Parathyroid adenoma (tissue), 2 donors: ENCODE measurements around the gene PNMA3.
"Not testable (repeated sequence)": the region's sequence is repeated elsewhere in the genome, so short reads cannot be mapped to it uniquely, and the experiment has no call there.

Experiments used
- H2AFZ ChIP-seq: fragments of 300-600 bp; sonication (generic); one replicate; pipeline ENCODE4 v1.7.0; 2017; ENCODE audit warnings: antibody characterized with exemption, mild to moderate bottlenecking
- H3K27ac ChIP-seq: fragments of 300-600 bp; sonication (generic); one replicate; pipeline ENCODE4 v1.7.0; 2017
- H3K27me3 ChIP-seq: fragments of 300-600 bp; sonication (generic); one replicate; pipeline ENCODE4 v1.7.0; 2017; ENCODE audit warnings: low read length; ENCODE audit not compliant: control insufficient read depth, insufficient read depth
- H3K36me3 ChIP-seq: fragments of 300-600 bp; sonication (generic); one replicate; pipeline ENCODE4 v1.7.0; 2017; ENCODE audit warnings: low read length; ENCODE audit not compliant: control insufficient read depth, insufficient read depth
- H3K4me1 ChIP-seq: fragments of 300-600 bp; sonication (generic); one replicate; pipeline ENCODE4 v1.7.0; 2017; ENCODE audit warnings: control low read depth
- H3K4me2 ChIP-seq: fragments of 300-600 bp; sonication (generic); one replicate; pipeline ENCODE4 v1.7.0; 2017; ENCODE audit warnings: low read length
- H3K4me3 ChIP-seq: fragments of 300-600 bp; sonication (generic); one replicate; pipeline ENCODE4 v1.7.0; 2017; ENCODE audit warnings: low read depth, low read length
- H3K79me2 ChIP-seq: fragments of 300-600 bp; sonication (generic); one replicate; pipeline ENCODE4 v1.7.0; 2017; ENCODE audit warnings: control low read depth
- H3K9ac ChIP-seq: fragments of 300-600 bp; sonication (generic); one replicate; pipeline ENCODE4 v1.7.0; 2017; ENCODE audit warnings: mild to moderate bottlenecking
- H3K9me3 ChIP-seq: fragments of 300-600 bp; sonication (generic); one replicate; pipeline ENCODE4 v1.7.0; 2017; ENCODE audit warnings: low read length; ENCODE audit not compliant: control insufficient read depth
- TF ChIP-seq, protein P1 (sequence below): fragments of 300-600 bp; sonication (generic); IDR thresholded peaks from one replicate; pipeline ENCODE4 v1.7.0; 2017; ENCODE audit warnings: antibody characterized with exemption, mild to moderate bottlenecking
- donor health status: primary hyperparathyroidism.

PNMA3 gene

DNA sequence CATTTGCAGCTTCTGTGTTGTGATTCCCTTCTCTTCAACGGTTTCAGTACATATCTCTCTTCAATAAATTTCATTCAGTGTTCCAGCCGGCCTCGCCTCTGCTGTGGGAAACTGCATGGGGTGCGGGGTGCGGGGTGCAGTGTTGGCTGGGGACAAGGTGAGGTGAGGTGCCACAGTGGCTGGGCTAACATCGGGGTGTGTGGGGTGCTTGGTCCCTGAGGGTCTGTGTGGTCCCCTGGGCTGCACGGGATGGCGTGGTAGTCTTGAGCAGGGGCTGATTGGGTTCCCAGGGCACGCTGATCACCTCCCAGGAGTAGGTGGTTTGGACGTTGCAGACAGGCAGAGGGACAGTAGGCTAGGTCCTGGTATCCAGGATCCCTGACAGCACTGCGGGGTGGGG lies 18.7 kb downstream of the PNMA3 start:
- H2AFZ ChIP-seq, result no peak overlapping the region
- H3K4me3 ChIP-seq, result no peak overlapping the region
- H3K27ac ChIP-seq, result no peak overlapping the region
- H3K36me3 ChIP-seq, result no peaks in the 10 kb centered on the region
- no peaks in the 10 kb centered on the region for H3K9me3 ChIP-seq
- no peaks in the 10 kb centered on the region for H3K27me3 ChIP-seq
- no peaks in the 10 kb centered on the region for H3K79me2 ChIP-seq
- H3K4me2 ChIP-seq, result no peak overlapping the region
- H3K9ac ChIP-seq, result no peak overlapping the region
- TF ChIP-seq, protein P1, sequence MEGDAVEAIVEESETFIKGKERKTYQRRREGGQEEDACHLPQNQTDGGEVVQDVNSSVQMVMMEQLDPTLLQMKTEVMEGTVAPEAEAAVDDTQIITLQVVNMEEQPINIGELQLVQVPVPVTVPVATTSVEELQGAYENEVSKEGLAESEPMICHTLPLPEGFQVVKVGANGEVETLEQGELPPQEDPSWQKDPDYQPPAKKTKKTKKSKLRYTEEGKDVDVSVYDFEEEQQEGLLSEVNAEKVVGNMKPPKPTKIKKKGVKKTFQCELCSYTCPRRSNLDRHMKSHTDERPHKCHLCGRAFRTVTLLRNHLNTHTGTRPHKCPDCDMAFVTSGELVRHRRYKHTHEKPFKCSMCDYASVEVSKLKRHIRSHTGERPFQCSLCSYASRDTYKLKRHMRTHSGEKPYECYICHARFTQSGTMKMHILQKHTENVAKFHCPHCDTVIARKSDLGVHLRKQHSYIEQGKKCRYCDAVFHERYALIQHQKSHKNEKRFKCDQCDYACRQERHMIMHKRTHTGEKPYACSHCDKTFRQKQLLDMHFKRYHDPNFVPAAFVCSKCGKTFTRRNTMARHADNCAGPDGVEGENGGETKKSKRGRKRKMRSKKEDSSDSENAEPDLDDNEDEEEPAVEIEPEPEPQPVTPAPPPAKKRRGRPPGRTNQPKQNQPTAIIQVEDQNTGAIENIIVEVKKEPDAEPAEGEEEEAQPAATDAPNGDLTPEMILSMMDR, result no peak
- H3K4me1 ChIP-seq, result no peaks in the 10 kb centered on the region

DNA sequence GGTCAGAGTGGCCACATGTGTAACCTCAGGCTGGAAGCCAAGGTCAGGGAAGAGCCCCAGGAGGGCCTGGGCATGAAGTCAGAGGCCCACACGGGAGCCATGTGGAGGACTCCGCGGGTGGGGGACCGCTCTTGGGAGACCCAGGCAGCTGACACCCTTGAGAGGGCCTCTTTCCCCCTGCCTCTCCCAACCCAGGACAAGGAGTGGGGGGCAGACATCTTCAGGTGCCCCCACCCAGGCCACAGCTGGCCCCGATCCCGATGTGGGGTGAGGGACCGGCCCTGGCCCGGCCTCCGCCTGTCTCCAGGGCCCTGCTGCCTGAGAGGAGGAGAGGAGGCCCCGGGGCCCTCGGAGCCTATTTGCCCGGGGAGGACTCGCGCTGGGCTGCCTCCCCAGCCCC lies 19.1 kb downstream of the PNMA3 start:
- no peak overlapping the region for H3K27ac ChIP-seq
- H3K9me3 ChIP-seq, result no peaks in the 10 kb centered on the region
- no peak overlapping the region for H3K4me3 ChIP-seq
- H3K4me1 ChIP-seq, result no peaks in the 10 kb centered on the region
- no peaks in the 10 kb centered on the region for H3K79me2 ChIP-seq
- TF ChIP-seq, protein P1, result no peak
- H3K9ac ChIP-seq, result no peak overlapping the region
- no peak overlapping the region for H2AFZ ChIP-seq
- H3K4me2 ChIP-seq, result no peak overlapping the region
- no peaks in the 10 kb centered on the region for H3K36me3 ChIP-seq
- H3K27me3 ChIP-seq, result no peaks in the 10 kb centered on the region

DNA sequence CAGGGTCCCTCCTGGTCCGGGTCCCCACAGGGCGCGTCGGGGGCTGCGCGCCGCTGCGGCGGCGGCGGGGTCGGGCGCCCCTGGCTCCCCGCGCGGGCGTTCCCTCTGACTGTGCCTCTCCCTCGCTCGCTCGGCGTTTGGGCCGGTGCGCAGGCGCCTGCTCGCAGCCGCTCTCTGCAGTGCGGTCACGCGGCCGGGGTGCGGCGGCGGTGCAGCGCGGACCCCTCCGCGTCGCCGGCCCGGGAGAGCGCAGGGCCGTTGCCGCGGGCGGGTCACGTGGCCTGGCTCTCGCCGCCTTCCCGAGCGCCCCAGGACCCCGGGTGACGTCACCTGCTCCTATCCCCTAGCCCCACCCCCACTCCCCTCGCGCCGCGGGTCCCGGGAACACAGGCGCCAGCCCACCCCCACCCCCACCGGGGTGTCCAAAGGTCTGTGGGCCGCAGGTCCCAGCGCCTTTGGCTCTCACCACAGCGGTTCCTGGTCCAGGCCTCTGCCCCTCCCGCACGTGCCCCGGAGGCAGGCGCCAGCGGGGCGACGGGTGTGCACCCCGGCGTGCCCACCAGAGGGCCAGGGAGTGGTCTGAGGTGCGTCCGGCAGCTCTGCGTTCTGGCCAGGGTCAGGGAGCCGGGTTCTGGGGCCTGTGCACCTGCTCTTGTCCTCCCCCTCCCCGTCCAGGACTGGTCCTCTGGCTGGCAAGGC lies 21.3 kb downstream of the PNMA3 start:
- H3K27me3 ChIP-seq, H3K9me3 ChIP-seq, H3K79me2 ChIP-seq, H3K4me1 ChIP-seq, H3K9ac ChIP-seq, H3K4me2 ChIP-seq, H2AFZ ChIP-seq, H3K36me3 ChIP-seq, H3K4me3 ChIP-seq, H3K27ac ChIP-seq: not testable (repeated sequence)

GRCh38 chrX:153083238-153083923 lies 27.1 kb downstream of the PNMA3 start:
- H3K9ac ChIP-seq, H3K27ac ChIP-seq, H3K27me3 ChIP-seq, H2AFZ ChIP-seq, H3K9me3 ChIP-seq, H3K4me1 ChIP-seq, H3K36me3 ChIP-seq, H3K4me3 ChIP-seq, H3K79me2 ChIP-seq, H3K4me2 ChIP-seq: not testable (repeated sequence)

DNA sequence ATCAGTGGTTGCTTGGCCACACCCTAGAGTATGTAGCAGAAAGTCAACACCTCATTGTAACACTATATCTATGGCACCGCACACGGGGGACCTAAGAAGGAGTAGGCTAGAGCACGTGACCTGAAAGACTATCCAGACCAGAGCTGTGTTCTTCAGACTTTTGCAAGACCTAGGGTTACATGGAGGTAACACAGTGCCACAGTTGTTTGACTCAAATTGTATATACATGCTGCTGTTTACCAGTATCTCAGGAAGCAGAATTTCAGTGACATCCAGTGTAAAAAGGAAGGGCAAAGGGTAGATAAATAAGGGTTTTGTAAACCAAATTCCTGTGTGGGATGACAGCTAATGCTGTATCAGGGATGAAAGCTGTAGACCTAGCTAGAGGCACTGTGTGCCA lies 46.1 kb downstream of the PNMA3 start:
- Histone ChIP-seq H3K27me3 (no peaks in the 10 kb centered on the region), H3K36me3 (no peaks in the 10 kb centered on the region), H3K4me1 (no peaks in the 10 kb centered on the region), H3K4me2 (no peak overlapping the region), H3K27ac (no peak overlapping the region), H3K9me3 (no peaks in the 10 kb centered on the region), H3K9ac (no peak overlapping the region), H3K4me3 (no peak overlapping the region), H3K79me2 (no peaks in the 10 kb centered on the region), H2AFZ (no peak overlapping the region)
- TF ChIP-seq, protein P1, result no peak

DNA sequence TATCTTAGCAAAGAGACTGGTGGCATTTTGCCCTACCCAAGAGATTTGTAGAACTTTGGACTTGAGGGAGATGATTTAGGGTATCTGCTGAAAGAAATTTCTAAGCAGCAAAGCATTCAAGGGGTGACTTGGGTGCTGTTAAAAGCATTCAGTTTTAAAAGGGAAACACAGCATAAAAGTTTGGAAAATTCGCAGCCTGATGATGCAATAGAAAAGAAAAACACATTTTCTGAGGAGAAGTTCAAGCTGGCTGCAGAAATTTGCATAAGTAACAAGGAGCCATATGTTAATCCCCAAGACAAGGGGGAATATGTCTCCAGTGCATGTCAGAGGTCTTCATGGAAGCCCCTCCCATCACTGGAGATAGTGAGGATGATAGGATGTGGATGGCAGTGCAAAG lies 48.7 kb downstream of the PNMA3 start:
- H3K4me2 ChIP-seq, H3K4me1 ChIP-seq, H3K79me2 ChIP-seq, H3K36me3 ChIP-seq, H3K27ac ChIP-seq, H2AFZ ChIP-seq, H3K9ac ChIP-seq, H3K27me3 ChIP-seq, H3K9me3 ChIP-seq, H3K4me3 ChIP-seq: not testable (repeated sequence)

- not testable (repeated sequence) for H3K9ac ChIP-seq, H3K4me3 ChIP-seq, H3K27ac ChIP-seq, H3K4me2 ChIP-seq, H3K9me3 ChIP-seq, H3K79me2 ChIP-seq, H3K4me1 ChIP-seq, H2AFZ ChIP-seq, H3K27me3 ChIP-seq, H3K36me3 ChIP-seq
These were observed 50.0 kb downstream of the PNMA3 start for GRCh38 chrX:153106092-153106801.
